ENCODE measurements around the gene MAGT1. TPM values are rescaled to one million over a fixed set of nuclear protein-coding genes. Genes with fewer than 3 reads are reported as not detected.

Gene MAGT1
- total and polyA plus RNA-seq, 2 of the 4 experiments (the other 2 are of a cell fraction) = 27.3 to 74.7 TPM

GRCh38 chrX:77899081-77899828, 4.0 kb upstream of the MAGT1 start, which contains the start of gene COX7B:
Gene COX7B, plus strand, starts transcription at chrX:77899468. Its CDS starts 86 bp downstream, at chrX:77899554.
- H4K8ac ChIP-seq (ENCODE audit: low read depth in 2 of 2, low read length in 2 of 2) = peak within 1 kb of the TSS; percentile 20 to 92; a peak in 3 of 4 replicates
- H3K27ac ChIP-seq (ENCODE audit: insufficient read depth, low read length) = peak within 1 kb of the TSS; percentile 71
- BruUV-seq (replicated peaks) = TSS peak; percentile 65
- peak within 1 kb of the TSS; percentile 43 for H2AK9ac ChIP-seq (replicated peaks; ENCODE audit: low read depth, low read length, poor library complexity)
- H2AFZ ChIP-seq (replicated peaks; ENCODE audit: low read length, poor library complexity) = peak within 1 kb of the TSS; percentile 78
- H3K4me1 ChIP-seq (ENCODE audit: control insufficient read depth, insufficient read depth, low read length) = no peaks in the 10 kb centered on the region
- dilution Hi-C loops (cut with HindIII; ENCODE audit: low sequenced_read_pairs, unreplicated experiment) (no loop called here), in situ Hi-C loops (cut with MboI; ENCODE audit: low sequenced_read_pairs) (no loop called here), intact Hi-C loops (cut with micrococcal nuclease) (loop anchor here (1.0 to 10.0 kb wide), 4 partner anchors 114 to 394 kb away; partner anchors contain the start of gene ATRX)
- H3K36me3 ChIP-seq (ENCODE audit: control insufficient read depth, insufficient read depth, low read length) = peaks cover 4% of the 10 kb centered on the region; the same call in 1 of the 2 replicates
- H2BK20ac ChIP-seq (ENCODE audit: low read depth, low read length) = no peak within 1 kb of the TSS
- peak within 1 kb of the TSS; percentile 84 for H3K9ac ChIP-seq (ENCODE audit: low read depth, low read length)
- peaks cover 0 to 8% of the 10 kb centered on the region in 2 experiments; a peak in 2 of 4 replicates for H3K79me1 ChIP-seq (ENCODE audit: low read depth in 1 of 2, low read length in 2 of 2)
- H3K18ac ChIP-seq (ENCODE audit: low read depth, low read length) = no peak within 1 kb of the TSS
- H3K4me2 ChIP-seq (ENCODE audit: low read depth, low read length) = peak within 1 kb of the TSS; percentile 78
- peak within 1 kb of the TSS; percentile 63 for H4K5ac ChIP-seq (ENCODE audit: low read depth, low read length)
- H3K9me3 ChIP-seq (ENCODE audit: control insufficient read depth, insufficient read depth, low read length) = no peaks in the 10 kb centered on the region
- peak within 1 kb of the TSS; percentile 89 for H3K23ac ChIP-seq (ENCODE audit: low read depth, low read length)
- no peak within 1 kb of the TSS for H2BK15ac ChIP-seq (ENCODE audit: low read depth, low read length)
- peak within 1 kb of the TSS; percentile 35; the same call in 1 of the 2 replicates for H2BK120ac ChIP-seq (ENCODE audit: low read depth, low read length)
- ATAC-seq (ENCODE audit: low read depth) (peak; percentile 79), DNase-seq (peak; percentile 96)
- CTCF ChIA-PET = interaction anchor here (0.6 to 1.1 kb wide), 4 partner anchors 11 to 444 kb away, joined by 3 to 5 read pairs (median 4); partner anchors contain the start of gene ATP7A
- peak within 1 kb of the TSS; percentile 86 for H2BK5ac ChIP-seq (ENCODE audit: low read depth, low read length, poor library complexity, severe bottlenecking)
- H3K4me3 ChIP-seq (ENCODE audit: insufficient read depth, low read depth, low read length) = peak within 1 kb of the TSS; percentile 92
- H3K9me1 ChIP-seq (ENCODE audit: insufficient read depth, low read length) = no peaks in the 10 kb centered on the region
- H4K91ac ChIP-seq (ENCODE audit: insufficient read depth, low read depth, low read length) = peak within 1 kb of the TSS; percentile 49; the same call in 1 of the 2 replicates
- 30% methylated on average over 16 of the region's 28 CpGs; no CpG with 5 or more reads in 1 of the 2 experiments for WGBS, 2 experiments (ENCODE audit: extremely low coverage in 2 of 2, insufficient read length in 1 of 2)
- H3K4ac ChIP-seq (ENCODE audit: low read depth, low read length) = peak within 1 kb of the TSS; percentile 73
- peak within 1 kb of the TSS; percentile 81 for H3K56ac ChIP-seq (ENCODE audit: extremely low read depth, insufficient read depth, low read length)
- no peak for TF ChIP-seq MAZ (IDR thresholded peaks at IDR 0.05; ENCODE audit: borderline replicate concordance, low read depth, low read length)
- TF ChIP-seq CEBPB (IDR thresholded peaks at IDR 0.05; ENCODE audit: low read depth, low read length) = no peak
- TF ChIP-seq RAD21 (IDR thresholded peaks at IDR 0.05; ENCODE audit: low read length) = peak; percentile 39
- TF ChIP-seq CHD1 (IDR thresholded peaks at IDR 0.05; ENCODE audit: low read depth, low read length) = 0 out of 2 replicates have a peak, but pooled peaks have one; percentile 65
- peak; percentile 90 for TF ChIP-seq POLR2A (IDR thresholded peaks at IDR 0.05; ENCODE audit: low read depth, low read length)
- TF ChIP-seq CTCF (conservative IDR thresholded peaks at IDR 0.05; ENCODE audit: low read depth, low read length) = peak; percentile 56
- no peak for TF ChIP-seq BHLHE40 (IDR thresholded peaks at IDR 0.05; ENCODE audit: low read depth, low read length)
- no peak for TF ChIP-seq MAFK (IDR thresholded peaks at IDR 0.05; ENCODE audit: low read depth, low read length)
- H3K14ac ChIP-seq (replicated peaks; ENCODE audit: low read depth, low read length) = peak within 1 kb of the TSS; percentile 86
- no peaks in the 10 kb centered on the region for H3K27me3 ChIP-seq (ENCODE audit: control insufficient read depth, insufficient read depth, low read length)
- H2AK5ac ChIP-seq (ENCODE audit: low read depth, low read length) = peak within 1 kb of the TSS; percentile 43; the same call in 1 of the 2 replicates
- POLR2A ChIA-PET (ENCODE audit: unreplicated experiment) = interaction anchor here (0.6 to 1.3 kb wide), 3 partner anchors 9 to 126 kb away, joined by 3 to 4 read pairs (median 4); partner anchors contain the start of gene ATP7A
- no peaks in the 10 kb centered on the region for H4K20me1 ChIP-seq (ENCODE audit: insufficient read depth, low read length)

All from IMR-90 (cell line).